Measurements from ENCODE around the gene JAZF1. TPM values are rescaled to one million over a fixed set of nuclear protein-coding genes. Genes with fewer than 3 reads are reported as not detected.

The JAZF1 gene
- total RNA-seq, 1 experiment from 2014 or later = 1.5 TPM

DNA sequence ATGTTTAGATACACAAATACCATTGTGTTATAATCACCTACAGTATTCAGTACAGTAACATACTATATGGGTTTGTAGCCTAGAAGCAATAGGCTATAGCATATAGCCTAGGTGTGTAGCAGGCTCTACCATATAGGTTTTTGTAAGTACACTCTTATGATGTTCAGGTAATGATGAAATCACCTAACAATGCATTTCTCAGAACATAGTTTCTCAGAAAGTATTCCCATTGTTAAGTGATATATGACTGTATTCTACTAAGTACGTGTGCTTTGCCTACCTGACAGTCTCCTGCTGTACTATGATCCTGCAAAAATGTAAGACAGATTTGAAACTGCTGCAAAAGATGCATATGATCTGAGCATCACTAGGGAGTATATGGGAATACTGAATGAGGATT, 137.9 kb downstream of the JAZF1 start:
- ChIA-PET CTCF (no interaction called here), POLR2A (ENCODE audit: low non-redundant PET) (no interaction called here)
- intact Hi-C loops (cut with micrococcal nuclease; ENCODE audit: unreplicated experiment) = no loop called here
- Histone ChIP-seq H3K4me3 (ENCODE audit: low read depth, low read length, poor library complexity, severe bottlenecking) (no peak overlapping the region), H3K36me3 (ENCODE audit: insufficient read depth, low read length, poor library complexity, severe bottlenecking) (no peaks in the 10 kb centered on the region), H3K27ac (ENCODE audit: low read depth, low read length, poor library complexity, severe bottlenecking) (no peak overlapping the region), H3K4me1 (ENCODE audit: insufficient read depth, low read length, poor library complexity, severe bottlenecking) (no peaks in the 10 kb centered on the region), H3K9me3 (ENCODE audit: low read depth, low read length, poor library complexity, severe bottlenecking) (no peaks in the 10 kb centered on the region), H3K27me3 (replicated peaks; ENCODE audit: insufficient read depth, low read depth, low read length, poor library complexity) (peaks cover 42% of the 10 kb centered on the region)
- no TSS peak for BruUV-seq (replicated peaks)
- DNase-seq (ENCODE audit: low spot score) = no peak
- TF ChIP-seq EZH2 (IDR thresholded peaks at IDR 0.05; ENCODE audit: borderline replicate concordance, low read depth, low read length, poor library complexity, severe bottlenecking) = no peak
- TF ChIP-seq CTCF (conservative IDR thresholded peaks at IDR 0.05; ENCODE audit: low read depth, low read length) = no peak

DNA sequence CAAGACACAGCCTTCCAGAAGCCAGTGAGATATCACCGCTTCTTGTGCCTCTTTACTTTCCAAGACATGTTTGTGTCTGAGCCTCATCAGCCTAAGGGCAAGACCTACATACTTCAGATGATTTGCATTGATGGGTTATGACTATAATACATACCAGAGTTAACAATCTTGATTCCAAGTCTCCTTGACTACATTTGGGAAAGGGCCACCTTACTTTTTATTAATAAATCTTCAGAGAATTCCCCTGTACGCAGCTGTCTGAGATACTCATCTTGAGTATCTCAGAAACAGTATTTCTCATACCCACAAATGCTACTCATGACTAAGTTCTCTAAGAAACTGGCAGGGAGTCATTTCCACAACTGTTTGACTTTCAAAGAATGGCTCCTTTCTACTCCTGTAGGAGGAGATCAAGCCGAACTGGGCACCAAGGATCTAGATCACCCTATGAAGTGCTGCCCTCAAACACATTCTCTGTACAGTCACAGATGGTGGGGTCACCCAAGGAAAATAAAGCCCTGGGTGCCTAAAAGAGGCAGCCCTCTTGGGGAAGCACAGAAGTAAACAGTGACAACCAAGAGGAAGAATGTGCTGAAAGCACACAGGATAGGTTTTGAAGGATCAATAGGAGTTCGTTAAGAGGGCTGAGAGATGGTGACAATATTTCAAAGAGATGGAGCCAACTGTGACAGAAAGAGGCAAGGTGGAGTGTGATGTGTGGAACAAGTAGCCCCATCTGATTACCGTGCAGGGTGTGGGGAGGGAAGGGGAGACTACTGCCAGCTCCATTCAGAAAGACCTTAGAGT, 138.9 kb downstream of the JAZF1 start:
- CTCF ChIA-PET = interaction anchor here (0.6 kb wide), 1 partner anchor 44 kb away, joined by 3 read pairs; no protein-coding TSS in a partner anchor

DNA sequence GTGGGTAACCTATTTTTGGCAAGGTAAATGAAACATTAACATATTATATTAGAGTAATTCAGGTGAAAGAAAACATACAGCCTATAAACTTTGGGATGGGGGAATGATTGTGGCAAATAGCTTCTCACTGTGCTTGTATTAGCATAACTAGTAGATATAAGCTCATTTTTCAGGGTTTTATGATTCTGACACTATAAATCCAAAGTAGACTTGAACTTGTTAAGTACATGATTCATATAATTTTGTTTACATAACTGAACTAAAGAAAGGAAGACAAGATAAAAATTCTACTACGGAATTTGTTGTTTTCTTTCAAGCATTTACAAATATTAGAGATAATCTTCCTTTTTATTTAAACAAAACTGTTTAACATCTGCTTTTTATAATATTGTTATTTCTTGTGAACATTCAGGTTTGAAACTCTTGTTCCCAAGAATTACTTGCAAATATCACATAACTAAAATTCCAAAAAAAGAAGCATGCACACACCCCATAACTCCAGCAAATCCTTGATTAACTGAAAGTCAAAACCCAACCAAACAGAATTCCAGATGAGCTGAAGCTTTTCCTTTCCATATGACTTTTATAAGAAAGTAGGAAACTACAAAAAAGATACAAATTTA, 142.3 kb downstream of the JAZF1 start:
- H3K27ac ChIP-seq (ENCODE audit: low read depth, low read length, poor library complexity, severe bottlenecking) = no peak overlapping the region
- CTCF ChIA-PET = interaction anchor here (0.6 kb wide), 1 partner anchor 18 kb away, joined by 4 read pairs; no protein-coding TSS in a partner anchor
- H3K4me1 ChIP-seq (ENCODE audit: insufficient read depth, low read length, poor library complexity, severe bottlenecking) = no peaks in the 10 kb centered on the region

More for the DNA sequence above, 138.9 kb downstream of the JAZF1 start:
- peaks cover 32% of the 10 kb centered on the region for H3K27me3 ChIP-seq (replicated peaks; ENCODE audit: insufficient read depth, low read depth, low read length, poor library complexity)
- no peaks in the 10 kb centered on the region for H3K36me3 ChIP-seq (ENCODE audit: insufficient read depth, low read length, poor library complexity, severe bottlenecking)
- intact Hi-C loops (cut with micrococcal nuclease; ENCODE audit: unreplicated experiment) = no loop called here
- POLR2A ChIA-PET (ENCODE audit: low non-redundant PET) = no interaction called here
- no peak overlapping the region for H3K27ac ChIP-seq (ENCODE audit: low read depth, low read length, poor library complexity, severe bottlenecking)
- no peaks in the 10 kb centered on the region for H3K9me3 ChIP-seq (ENCODE audit: low read depth, low read length, poor library complexity, severe bottlenecking)
- DNase-seq (ENCODE audit: low spot score) = no peak
- H3K4me3 ChIP-seq (ENCODE audit: low read depth, low read length, poor library complexity, severe bottlenecking) = no peak overlapping the region
- no peak for TF ChIP-seq CTCF (conservative IDR thresholded peaks at IDR 0.05; ENCODE audit: low read depth, low read length)
- TF ChIP-seq EZH2 (IDR thresholded peaks at IDR 0.05; ENCODE audit: borderline replicate concordance, low read depth, low read length, poor library complexity, severe bottlenecking) = no peak
- H3K4me1 ChIP-seq (ENCODE audit: insufficient read depth, low read length, poor library complexity, severe bottlenecking) = no peaks in the 10 kb centered on the region
- no TSS peak for BruUV-seq (replicated peaks)

More for the DNA sequence above, 142.3 kb downstream of the JAZF1 start:
- H3K36me3 ChIP-seq (ENCODE audit: insufficient read depth, low read length, poor library complexity, severe bottlenecking) = no peaks in the 10 kb centered on the region
- TF ChIP-seq EZH2 (IDR thresholded peaks at IDR 0.05; ENCODE audit: borderline replicate concordance, low read depth, low read length, poor library complexity, severe bottlenecking) (no peak), CTCF (conservative IDR thresholded peaks at IDR 0.05; ENCODE audit: low read depth, low read length) (no peak)
- no peaks in the 10 kb centered on the region for H3K9me3 ChIP-seq (ENCODE audit: low read depth, low read length, poor library complexity, severe bottlenecking)
- no peak overlapping the region for H3K4me3 ChIP-seq (ENCODE audit: low read depth, low read length, poor library complexity, severe bottlenecking)
- H3K27me3 ChIP-seq (replicated peaks; ENCODE audit: insufficient read depth, low read depth, low read length, poor library complexity) = peaks cover 15% of the 10 kb centered on the region
- POLR2A ChIA-PET (ENCODE audit: low non-redundant PET) = no interaction called here
- intact Hi-C loops (cut with micrococcal nuclease; ENCODE audit: unreplicated experiment) = no loop called here
- no peak for DNase-seq (ENCODE audit: low spot score)
- no TSS peak for BruUV-seq (replicated peaks)
